Measurements from ENCODE around the gene PDK2. TPM values are rescaled to one million over a fixed set of nuclear protein-coding genes. Genes with fewer than 3 reads are reported as not detected.

The PDK2 gene
- total RNA-seq, 1 donor from 2014 or later, result 250 TPM

DNA sequence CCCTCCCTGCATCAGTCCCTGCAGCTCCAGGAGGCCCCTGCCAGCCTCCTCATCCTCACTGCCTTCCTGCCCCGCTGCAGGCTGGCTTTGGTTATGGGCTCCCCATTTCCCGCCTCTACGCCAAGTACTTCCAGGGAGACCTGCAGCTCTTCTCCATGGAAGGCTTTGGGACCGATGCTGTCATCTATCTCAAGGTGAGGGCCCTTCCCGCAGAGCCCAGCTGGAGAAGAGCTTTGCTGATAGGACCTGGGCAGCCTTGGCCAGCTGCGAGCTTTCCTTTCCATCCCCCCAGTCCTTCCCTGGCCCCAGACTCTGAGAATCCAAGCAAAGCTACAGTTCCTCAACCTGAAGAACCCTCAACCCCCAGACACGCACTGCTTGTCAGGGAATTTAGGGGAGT, 14.1 kb downstream of the PDK2 start:
- intact Hi-C loops (cut with DNase I), result no loop called here
- DNase-seq (peak; percentile 13), ATAC-seq (ENCODE audit: poor library complexity) (no peak)

GRCh38 chr17:50109785-50110184, 14.6 kb downstream of the PDK2 start:
- ATAC-seq (ENCODE audit: poor library complexity), result no peak
- peak; percentile 47 for DNase-seq

GRCh38 chr17:50110591-50111349, 15.6 kb downstream of the PDK2 start:
- intact Hi-C loops (cut with DNase I), result no loop called here
- peak; percentile 60 for ATAC-seq (ENCODE audit: poor library complexity)
- DNase-seq, result peak; percentile 81

More at GRCh38 chr17:50109785-50110184, 14.6 kb downstream of the PDK2 start:
- intact Hi-C loops (cut with DNase I), result no loop called here

- intact Hi-C loops (cut with DNase I), result no loop called here
- DNase-seq (peak; percentile 81), ATAC-seq (ENCODE audit: poor library complexity) (peak; percentile 77)
Measured at GRCh38 chr17:50111673-50112655, 16.8 kb downstream of the PDK2 start.

- ATAC-seq (ENCODE audit: poor library complexity) (peak; percentile 25), DNase-seq (no peak)
- intact Hi-C loops (cut with DNase I), result no loop called here
Measured at GRCh38 chr17:50112694-50113093, 17.5 kb downstream of the PDK2 start.

DNA sequence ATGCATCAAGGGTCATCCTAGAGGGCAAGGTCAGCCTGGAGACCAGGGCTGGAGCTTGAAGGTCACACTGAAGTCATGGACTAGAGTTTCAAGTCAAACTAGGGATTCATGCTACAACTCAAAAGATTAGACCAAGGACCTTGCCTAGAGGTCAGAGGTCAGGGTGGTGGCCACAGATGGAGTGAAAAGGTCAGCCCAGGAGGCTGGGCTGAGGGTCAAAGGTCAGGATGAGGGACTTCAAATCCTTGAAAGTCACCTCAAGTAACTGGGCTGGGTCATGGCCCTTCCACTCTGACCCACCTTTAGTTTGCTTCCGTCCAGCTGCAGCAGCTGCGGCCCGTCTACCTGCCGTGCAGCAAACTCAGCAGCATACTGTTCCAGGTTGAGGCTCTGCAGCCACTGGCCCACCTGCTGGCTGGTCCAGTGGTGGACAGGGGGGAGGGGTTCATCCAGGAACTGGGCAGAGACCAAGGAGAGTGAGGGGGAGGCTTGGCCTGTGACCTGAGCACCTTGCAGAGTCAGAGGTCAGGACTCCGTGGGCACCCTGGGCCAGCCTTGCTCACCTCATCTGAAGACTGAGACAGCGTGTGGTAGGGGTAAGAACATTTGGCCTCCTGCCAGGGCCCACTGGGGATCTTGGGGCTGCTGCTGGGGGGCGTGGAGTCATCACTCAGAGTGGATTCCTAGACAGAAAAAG, 18.6 kb downstream of the PDK2 start:
- DNase-seq, result no peak
- intact Hi-C loops (cut with DNase I), result no loop called here

DNA sequence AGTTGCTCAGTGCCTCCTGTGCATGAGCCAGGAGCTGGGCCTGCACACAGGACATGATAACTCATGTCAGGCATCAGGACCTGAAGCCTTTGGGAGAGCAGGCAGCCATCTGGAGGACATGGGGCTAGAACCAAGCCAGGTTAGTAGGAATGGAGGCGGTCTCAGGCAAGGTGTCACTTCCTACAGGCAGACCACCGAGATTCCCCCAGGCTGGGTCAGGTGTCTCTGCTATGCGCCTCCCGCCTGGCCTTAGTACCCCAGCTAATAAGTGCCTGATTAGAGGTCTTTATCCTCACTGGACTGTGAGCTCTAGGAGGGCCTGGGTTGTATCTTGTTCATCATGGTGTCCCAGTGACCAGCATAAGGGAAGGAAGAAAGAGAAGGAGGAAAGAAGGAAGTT, 19.2 kb downstream of the PDK2 start:
- no peak for ATAC-seq (ENCODE audit: poor library complexity)
- no peak for DNase-seq
- intact Hi-C loops (cut with DNase I), result no loop called here

More for the DNA sequence above, 18.6 kb downstream of the PDK2 start:
- no peak for ATAC-seq (ENCODE audit: poor library complexity)

DNA sequence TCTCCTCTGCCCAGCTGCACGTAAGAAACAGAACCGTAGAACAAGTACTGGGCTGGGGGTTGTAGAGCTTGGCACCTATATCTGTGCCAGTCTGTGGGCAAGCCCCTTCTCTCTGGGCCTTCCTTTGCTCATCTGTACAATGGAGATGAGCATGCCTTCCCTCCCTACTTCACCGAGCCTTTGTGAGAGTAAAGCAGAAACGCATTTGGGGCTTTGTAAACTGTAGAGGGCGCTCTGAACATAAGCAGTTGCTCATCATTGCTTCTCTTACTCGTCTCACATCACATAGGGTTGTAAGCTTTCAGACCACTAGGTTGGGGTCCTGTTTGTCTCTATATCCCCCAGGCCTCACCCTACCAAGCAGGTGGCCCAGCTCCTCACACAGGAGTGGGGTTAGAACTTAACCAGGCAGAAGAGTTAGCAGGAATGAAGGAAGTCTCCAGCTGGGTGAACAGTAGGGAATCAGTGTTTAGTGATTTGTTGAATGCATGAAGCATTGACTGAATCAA, 19.8 kb downstream of the PDK2 start:
- DNase-seq (no peak), ATAC-seq (ENCODE audit: poor library complexity) (no peak)
- intact Hi-C loops (cut with DNase I), result no loop called here

DNA sequence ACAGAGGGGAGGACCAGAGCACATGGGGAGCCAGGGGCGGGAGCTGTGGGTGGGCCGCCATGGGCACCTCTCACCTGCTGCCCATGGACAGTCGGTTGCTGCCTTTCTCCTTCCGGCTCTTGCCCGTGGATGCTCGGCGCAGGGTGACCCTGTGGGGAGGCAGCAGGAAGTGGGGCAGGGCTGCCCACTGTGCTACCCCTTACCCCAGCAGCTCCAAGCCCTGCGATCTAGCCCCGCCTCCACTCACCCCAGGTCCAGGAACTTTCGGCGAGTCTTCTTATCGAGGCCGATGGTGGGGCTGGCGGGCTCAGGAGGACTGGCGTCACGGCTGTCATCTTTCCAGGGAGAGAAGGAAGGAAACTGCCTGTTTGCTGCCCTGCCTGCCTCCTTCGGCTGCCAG, 20.6 kb downstream of the PDK2 start:
- intact Hi-C loops (cut with DNase I), result no loop called here
- DNase-seq, result peak; percentile 52
- no peak for ATAC-seq (ENCODE audit: poor library complexity)

- DNase-seq (peak; percentile 70), ATAC-seq (ENCODE audit: poor library complexity) (peak; percentile 73)
- intact Hi-C loops (cut with DNase I), result no loop called here
Measured at GRCh38 chr17:50117202-50118051, 22.3 kb downstream of the PDK2 start.

DNA sequence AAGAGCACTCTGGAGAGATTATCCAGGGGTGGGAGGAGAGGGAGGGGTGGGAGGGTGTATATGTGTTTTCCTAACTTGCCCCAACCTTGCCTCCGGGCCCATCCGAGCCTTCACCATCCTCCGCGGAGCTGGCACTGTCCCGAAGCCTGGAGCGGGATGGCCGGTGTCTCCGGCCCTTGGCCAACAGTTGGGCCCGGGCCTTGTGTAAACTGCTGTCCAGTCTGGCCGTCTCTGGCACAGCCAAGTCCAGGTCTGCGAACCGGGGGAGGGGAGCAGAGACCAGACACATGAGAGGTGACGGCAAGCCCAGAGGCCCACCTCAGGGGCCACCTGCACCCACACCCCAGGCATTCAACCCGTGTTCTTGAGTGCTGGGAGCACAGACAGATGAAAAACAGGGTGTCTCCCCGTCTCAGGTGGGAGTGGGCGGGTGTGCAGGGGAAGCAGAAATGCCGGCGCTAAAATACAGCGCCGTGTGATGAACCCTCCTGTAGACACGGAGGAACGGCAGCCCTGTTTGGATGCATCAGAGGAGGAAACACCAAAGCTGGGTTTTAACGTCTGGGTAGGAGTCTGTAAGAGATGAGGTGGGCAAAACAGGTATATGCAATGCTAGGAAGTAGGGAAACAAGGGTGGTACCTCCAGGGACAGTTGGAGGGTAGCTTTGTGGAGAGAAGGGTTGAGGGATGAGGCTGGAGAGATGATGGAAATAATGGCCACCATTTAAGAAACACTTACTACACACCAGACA, 23.1 kb downstream of the PDK2 start:
- ATAC-seq (ENCODE audit: poor library complexity) (no peak), DNase-seq (no peak)
- intact Hi-C loops (cut with DNase I), result no loop called here

DNA sequence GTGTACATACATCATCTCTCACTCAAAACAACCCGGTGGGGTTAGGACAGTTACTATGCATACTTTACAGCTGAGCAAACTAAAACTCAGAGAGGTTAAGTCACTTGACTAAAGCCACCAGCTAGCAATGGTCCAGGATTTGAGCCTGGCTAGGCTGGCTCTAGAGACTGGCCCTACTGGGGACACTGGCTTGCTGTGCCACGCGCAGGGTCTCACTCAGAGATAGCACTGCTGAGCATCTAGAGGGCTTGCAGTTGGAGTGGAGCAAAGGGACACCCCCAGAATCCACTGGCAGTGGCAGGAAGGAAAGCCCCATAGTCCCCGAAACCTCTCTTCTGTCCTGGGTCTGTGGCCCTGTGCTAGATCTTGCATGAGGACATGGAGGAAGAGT, 23.7 kb downstream of the PDK2 start:
- intact Hi-C loops (cut with DNase I), result no loop called here
- ATAC-seq (ENCODE audit: poor library complexity) (no peak), DNase-seq (no peak)

GRCh38 chr17:50120475-50121253, 25.5 kb downstream of the PDK2 start:
- DNase-seq (no peak), ATAC-seq (ENCODE audit: poor library complexity) (no peak)
- intact Hi-C loops (cut with DNase I), result no loop called here

DNA sequence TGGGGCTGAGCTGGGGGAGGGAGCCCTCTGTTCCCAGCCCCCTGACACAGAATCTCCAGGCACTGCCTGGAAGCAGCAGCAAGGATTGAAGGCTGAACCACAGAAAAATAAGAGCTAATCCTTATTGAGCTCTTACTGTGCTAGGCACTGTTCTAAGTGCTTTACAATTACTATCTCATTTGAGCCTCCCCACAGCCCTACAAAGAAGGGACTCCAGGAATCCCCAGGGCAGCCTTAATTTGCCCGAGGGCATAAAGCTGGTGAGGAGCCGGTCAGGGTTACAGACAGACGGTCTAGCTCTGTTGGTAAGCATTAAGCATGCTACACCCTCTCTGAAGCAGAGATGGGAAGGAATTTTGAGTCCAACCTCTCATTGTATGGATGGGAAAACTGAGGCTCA, 27.8 kb downstream of the PDK2 start:
- no peak for ATAC-seq (ENCODE audit: poor library complexity)
- intact Hi-C loops (cut with DNase I), result no loop called here

DNA sequence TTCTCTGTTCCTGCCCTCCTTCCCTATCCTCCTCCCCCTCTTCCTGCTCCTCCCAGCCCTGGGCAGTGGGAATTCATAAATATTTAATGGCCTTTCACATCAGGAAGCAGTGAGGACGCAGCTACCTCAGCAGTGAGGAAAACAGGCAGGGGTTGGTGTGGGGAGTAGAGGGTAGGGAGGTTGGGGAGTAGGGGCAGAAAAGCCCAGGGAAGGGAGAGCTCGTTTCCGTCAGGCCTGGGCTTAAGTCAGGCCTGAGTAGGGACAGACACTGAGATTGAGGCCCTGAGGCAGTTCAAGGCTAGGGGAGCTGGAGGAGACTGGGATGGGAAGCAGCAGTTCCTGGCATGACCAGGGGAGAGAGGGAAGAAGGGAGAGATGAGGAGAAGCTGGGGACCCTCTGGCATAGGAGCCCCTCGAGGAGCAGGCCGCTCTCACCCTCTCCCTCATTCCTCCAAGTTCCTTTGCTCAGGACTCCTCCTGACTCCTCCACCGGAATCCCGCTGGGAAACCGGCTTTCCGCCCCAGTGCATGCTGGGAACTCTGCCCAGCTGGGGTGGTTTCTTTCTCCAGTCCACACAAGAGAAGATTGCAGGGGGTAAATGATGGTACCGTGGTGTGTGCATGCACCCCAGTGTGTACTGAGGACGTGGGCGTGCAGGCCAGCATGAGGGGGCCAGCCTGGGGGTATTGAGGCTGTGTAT, 28.6 kb downstream of the PDK2 start:
- no peak for DNase-seq
- intact Hi-C loops (cut with DNase I), result no loop called here
- peak; percentile 6 for ATAC-seq (ENCODE audit: poor library complexity)

More for the DNA sequence above, 27.8 kb downstream of the PDK2 start:
- DNase-seq, result no peak

DNA sequence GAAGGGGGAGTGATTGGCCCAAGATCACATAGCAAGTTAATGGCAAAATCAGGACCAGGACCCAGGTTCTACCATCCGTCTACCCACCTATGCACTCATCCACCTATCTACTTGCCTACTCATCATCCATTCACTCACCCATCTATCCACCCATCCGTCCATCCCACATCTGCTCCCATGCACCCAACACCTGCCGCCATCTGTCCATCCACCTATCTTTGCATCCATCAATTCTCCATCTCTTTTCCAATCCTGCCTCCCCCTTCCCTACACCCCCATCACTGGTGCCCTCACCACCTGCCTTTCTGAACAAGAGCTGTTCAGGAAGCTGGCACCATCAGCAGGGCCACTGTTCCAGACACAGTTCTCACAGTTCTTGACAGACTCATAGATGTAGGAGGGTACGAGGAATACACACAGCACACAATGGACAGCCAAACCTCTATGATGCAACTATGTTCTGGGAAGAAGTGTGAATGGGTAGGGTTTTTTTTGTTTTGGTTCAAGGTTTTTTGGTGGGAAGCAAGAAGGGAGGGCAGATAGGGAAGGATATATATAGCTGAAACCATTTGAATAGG, 30.4 kb downstream of the PDK2 start:
- DNase-seq, result no peak

More for the DNA sequence above, 30.4 kb downstream of the PDK2 start:
- intact Hi-C loops (cut with DNase I), result no loop called here
- no peak for ATAC-seq (ENCODE audit: poor library complexity)
